GM23248 (cell line): Measurements from ENCODE around the gene COL18A1.

Experiments
- EZH2 ChIP-seq: fragments of 200-600 bp; sonication (generic); IDR thresholded peaks from 2 replicates; pipeline ENCODE4 v1.6.1; 2018; ENCODE audit warnings: antibody characterized with exemption, mild to moderate bottlenecking; ENCODE audit not compliant: insufficient read depth, poor library complexity, severe bottlenecking
- EZH2phosphoT487 ChIP-seq: fragments of 200-600 bp; sonication (generic); IDR thresholded peaks from 2 replicates; pipeline ENCODE4 v1.6.1; 2018; ENCODE audit warnings: antibody characterized with exemption, moderate library complexity, mild to moderate bottlenecking, low read depth; ENCODE audit not compliant: insufficient read depth

GRCh38 chr21:45374826-45375455 is 30.0 kb upstream of the COL18A1 start:
- TF ChIP-seq EZH2phosphoT487 (no peak), EZH2 (no peak)
